Activated B cell treated with CpG ODN at 0.5 μM for 24 hours (primary cell): ENCODE measurements around the gene MAN1A2. TPM values are rescaled to one million over a fixed set of nuclear protein-coding genes. Genes with fewer than 3 reads are reported as not detected.

Experiments
- ATAC-seq: fragments of 200-7000 bp; cut with Tn5 transposase; one replicate; pipeline ENCODE4 v1.10.0; 2021; ENCODE audit warnings: low read depth, mild to moderate bottlenecking, moderate library complexity
- CTCF ChIA-PET: fragments of 350-600 bp; sonication (Branson Sonifier 250); formaldehyde crosslinking; loops from one replicate; lab custom pipeline; 2021; ENCODE audit warnings: antibody characterized with exemption; lab: Charles Lee
- POLR2A ChIA-PET: fragments of 350-600 bp; sonication (Branson Sonifier 250); formaldehyde crosslinking; loops from one replicate; lab custom pipeline; 2021; ENCODE audit warnings: antibody characterized with exemption; lab: Charles Lee
- DNase-seq: peaks from one replicate; pipeline ENCODE4 v3.0.0; 2022
- H3K27ac Mint-ChIP-seq: one replicate; pipeline ENCODE4 v1.8.0; 2020; ENCODE audit warnings: mixed read lengths
- H3K27me3 Mint-ChIP-seq: one replicate; pipeline ENCODE4 v1.8.0; 2021; ENCODE audit warnings: mixed read lengths
- H3K36me3 Mint-ChIP-seq: one replicate; pipeline ENCODE4 v1.8.0; 2021; ENCODE audit warnings: low read depth, mixed read lengths
- H3K4me1 Mint-ChIP-seq: one replicate; pipeline ENCODE4 v1.8.0; 2021; ENCODE audit warnings: mixed read lengths
- H3K4me3 Mint-ChIP-seq: one replicate; pipeline ENCODE4 v1.8.0; 2020; ENCODE audit warnings: mild to moderate bottlenecking, mixed read lengths
- H3K9me3 Mint-ChIP-seq: one replicate; pipeline ENCODE4 v1.8.0; 2020; ENCODE audit warnings: mixed read lengths
- CTCF ChIP-seq: fragments of 200-600 bp; IDR thresholded peaks from one replicate; pipeline ENCODE4 v1.8.0; 2022; ENCODE audit warnings: antibody characterized with exemption, mild to moderate bottlenecking
- intact Hi-C: fragments of 100-400 bp; cut with micrococcal nuclease; formaldehyde crosslinking; loops from one replicate; pipeline ENCODE4 v1.15.1; 2024
- total RNA-seq: library from RNA; stranded (reverse); gene quantifications from 2 replicates; pipeline ENCODE4 v1.2.3, GENCODE V29; 2022

MAN1A2 gene
- total RNA-seq, 1 donor from 2014 or later = 46.0 TPM

DNA sequence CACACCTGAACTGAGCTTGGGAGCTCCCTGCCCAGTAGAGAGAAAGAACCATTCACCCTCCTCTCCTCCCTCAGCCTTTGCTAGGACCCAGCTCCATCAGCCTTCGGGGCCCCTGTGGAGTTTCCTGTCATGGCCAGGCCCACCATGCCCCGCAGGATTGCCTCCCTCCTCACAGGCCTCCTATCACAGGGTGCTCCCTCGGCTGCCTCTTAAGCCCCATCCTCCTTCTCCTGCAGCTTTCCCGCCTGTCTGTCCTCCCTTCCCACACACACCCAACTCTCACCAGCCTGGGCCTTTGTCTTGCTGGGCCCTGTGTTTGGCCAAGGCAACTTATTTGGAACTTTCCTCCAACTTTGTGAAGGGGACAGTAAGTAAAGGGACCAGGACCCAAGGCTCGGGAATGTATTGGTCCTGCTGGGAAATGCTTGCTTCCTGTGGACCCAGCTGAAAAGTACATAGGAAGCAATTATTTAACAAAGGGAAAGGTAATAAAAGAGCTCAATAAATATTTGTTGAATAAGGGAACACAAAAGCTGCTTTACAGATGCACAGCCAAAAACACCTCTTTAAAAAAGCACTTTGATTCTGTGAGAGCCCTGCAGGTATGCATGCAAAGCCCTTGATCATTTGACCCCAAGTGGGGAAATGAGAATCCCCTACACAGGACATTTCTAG, 207.0 kb downstream of the MAN1A2 start:
- Mint-ChIP-seq H3K4me3 (no peak overlapping the region), H3K27ac (no peak overlapping the region), H3K4me1 (peaks cover 25% of the 10 kb centered on the region), H3K9me3 (no peaks in the 10 kb centered on the region), H3K36me3 (no peaks in the 10 kb centered on the region), H3K27me3 (no peaks in the 10 kb centered on the region)
- POLR2A ChIA-PET = interaction anchor here (0.6 kb wide), 1 partner anchor 36 kb away, joined by 4 read pairs; no protein-coding TSS in a partner anchor
- TF ChIP-seq CTCF = no peak
- CTCF ChIA-PET = interaction anchor here (2.0 kb wide), 1 partner anchor 100 kb away, joined by 8 read pairs; no protein-coding TSS in a partner anchor
- intact Hi-C loops = loop anchor here (5.0 kb wide), 1 partner anchor 37 kb away; no protein-coding TSS in a partner anchor
- DNase-seq = no peak
- no peak for ATAC-seq

DNA sequence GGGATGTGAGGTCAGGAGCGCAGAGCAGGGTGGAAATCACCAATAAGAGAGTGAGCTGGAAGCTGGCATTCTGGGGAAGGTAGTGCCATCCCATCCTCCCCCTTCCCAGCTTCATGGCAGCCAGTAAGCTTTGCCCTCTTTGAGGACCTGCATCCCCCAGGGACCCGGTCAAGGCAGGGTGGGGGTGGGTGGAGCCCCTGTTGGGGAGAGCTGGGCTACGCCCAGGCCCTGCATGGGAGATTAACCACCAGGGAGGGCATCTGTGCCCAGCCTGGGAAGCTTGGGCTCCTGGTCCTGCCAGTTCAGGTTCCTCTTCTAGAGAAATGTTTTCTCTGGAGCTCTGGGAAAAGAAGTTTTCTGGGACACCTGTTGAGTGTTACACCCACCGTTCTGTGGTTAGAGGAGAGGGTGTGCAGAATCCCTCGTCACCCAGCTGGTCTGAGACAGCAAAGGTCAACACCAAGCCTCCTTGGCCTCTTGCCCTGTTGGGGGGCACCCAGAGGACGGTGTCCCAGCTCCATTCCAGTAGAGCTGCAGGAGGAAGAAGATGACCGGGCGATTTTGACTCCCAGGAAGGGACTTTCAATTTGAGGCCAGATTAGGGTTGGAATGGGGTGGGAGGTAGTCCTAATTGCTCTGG, 208.5 kb downstream of the MAN1A2 start:
- ChIA-PET POLR2A (no interaction called here), CTCF (interaction anchor here (1.9 kb wide), 1 partner anchor 41 kb away, joined by 4 read pairs; no protein-coding TSS in a partner anchor)
- no peak for ATAC-seq
- Mint-ChIP-seq H3K9me3 (no peaks in the 10 kb centered on the region), H3K4me3 (no peak overlapping the region), H3K4me1 (peaks cover 24% of the 10 kb centered on the region), H3K27me3 (no peaks in the 10 kb centered on the region), H3K27ac (no peak overlapping the region), H3K36me3 (no peaks in the 10 kb centered on the region)
- intact Hi-C loops = no loop called here
- TF ChIP-seq CTCF = no peak
- no peak for DNase-seq

DNA sequence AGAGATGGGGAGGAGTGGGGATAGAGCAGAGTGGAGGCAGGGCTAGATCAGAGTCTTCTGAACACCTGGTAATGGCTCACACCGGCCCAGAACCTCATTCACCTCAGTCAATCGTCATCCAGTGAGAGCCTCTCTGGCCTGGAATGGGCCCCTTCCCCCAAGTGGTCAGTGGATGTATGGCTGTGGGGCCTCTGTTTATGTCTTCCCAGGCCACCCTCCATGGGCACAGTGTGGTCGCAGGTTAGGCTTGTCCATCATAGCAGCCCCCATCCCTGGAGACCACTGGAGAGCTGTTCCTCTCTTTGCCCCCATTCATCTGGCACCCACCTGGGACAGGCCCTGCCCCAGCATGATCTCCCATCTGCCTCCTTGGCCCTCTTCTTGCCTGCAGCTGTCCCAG, 209.0 kb downstream of the MAN1A2 start:
- POLR2A ChIA-PET = no interaction called here
- Mint-ChIP-seq H3K36me3 (no peaks in the 10 kb centered on the region), H3K4me1 (peaks cover 21% of the 10 kb centered on the region), H3K27me3 (no peaks in the 10 kb centered on the region), H3K9me3 (no peaks in the 10 kb centered on the region), H3K27ac (no peak overlapping the region), H3K4me3 (no peak overlapping the region)
- ATAC-seq (no peak), DNase-seq (no peak)
- CTCF ChIA-PET = interaction anchor here (1.9 kb wide), 1 partner anchor 41 kb away, joined by 4 read pairs; no protein-coding TSS in a partner anchor
- intact Hi-C loops = no loop called here
- TF ChIP-seq CTCF = no peak

DNA sequence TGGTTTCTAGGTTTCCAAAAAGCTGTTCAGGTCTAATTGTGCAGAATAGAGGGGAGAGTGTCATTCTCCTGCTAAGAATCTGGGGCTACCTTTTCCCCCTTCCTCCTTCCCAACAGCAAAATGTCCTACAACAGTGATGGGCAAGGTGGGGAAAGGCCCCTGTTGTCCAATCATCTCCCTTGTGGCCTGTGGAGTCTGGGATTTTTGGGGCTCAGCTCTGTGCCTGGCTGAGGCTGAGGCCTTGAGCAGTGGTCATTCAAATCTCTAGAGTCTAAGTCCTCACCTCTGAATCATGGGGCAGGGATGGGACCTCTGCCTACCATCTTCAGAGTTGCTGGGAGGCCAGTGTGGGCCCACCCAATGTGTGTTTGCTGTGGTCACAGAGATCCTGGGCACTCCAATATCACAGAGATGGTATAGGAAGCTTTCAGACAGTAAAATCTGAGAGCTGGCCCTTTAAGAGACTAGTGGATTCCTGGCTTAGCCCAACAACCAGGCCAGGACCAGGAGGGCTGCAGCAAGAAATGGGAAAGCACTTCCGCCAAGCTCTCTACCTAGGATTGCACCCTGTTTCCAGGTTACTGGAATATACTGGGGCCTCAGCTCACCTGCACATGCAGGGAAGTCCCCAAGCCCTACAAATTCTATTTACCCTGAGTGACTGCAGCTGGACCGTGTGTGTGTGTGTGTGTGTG, 210.1 kb downstream of the MAN1A2 start:
- H3K9me3 Mint-ChIP-seq = no peaks in the 10 kb centered on the region
- no peak for TF ChIP-seq CTCF
- no peaks in the 10 kb centered on the region for H3K36me3 Mint-ChIP-seq
- peaks cover 18% of the 10 kb centered on the region for H3K4me1 Mint-ChIP-seq
- no peaks in the 10 kb centered on the region for H3K27me3 Mint-ChIP-seq
- ATAC-seq = no peak
- intact Hi-C loops = no loop called here
- ChIA-PET CTCF (no interaction called here), POLR2A (no interaction called here)
- no peak overlapping the region for H3K4me3 Mint-ChIP-seq
- H3K27ac Mint-ChIP-seq = no peak overlapping the region
- DNase-seq = no peak

- Mint-ChIP-seq H3K4me3 (no peak overlapping the region), H3K36me3 (no peaks in the 10 kb centered on the region), H3K27ac (no peak overlapping the region), H3K4me1 (peaks cover 7% of the 10 kb centered on the region), H3K9me3 (no peaks in the 10 kb centered on the region), H3K27me3 (no peaks in the 10 kb centered on the region)
- CTCF ChIA-PET = interaction anchor here (1.3 kb wide), 1 partner anchor 43 kb away, joined by 4 read pairs; no protein-coding TSS in a partner anchor
- intact Hi-C loops = no loop called here
- POLR2A ChIA-PET = no interaction called here
- DNase-seq = no peak
- no peak for TF ChIP-seq CTCF
- ATAC-seq = no peak
Observed at GRCh38 chr1:117578466-117578865, 211.2 kb downstream of the MAN1A2 start.
